ENCODE measurements around the gene SIRT1. TPM values are rescaled to one million over a fixed set of nuclear protein-coding genes. Genes with fewer than 3 reads are reported as not detected.
A peak's percentile ranks its signal among the peaks of the same experiment; 100 is the strongest.
"Not testable (repeated sequence)": the region's sequence is repeated elsewhere in the genome, so short reads cannot be mapped to it uniquely, and the experiment has no call there.

The SIRT1 gene
- total RNA-seq (10 to 100 TPM; 24.1 to 33.6 (median 27.4) TPM), polyA plus RNA-seq (10 to 100 TPM; 10.3 to 13.2 (median 10.3) TPM)
- long read RNA-seq, donor 1, full-length matches to known transcripts: 2 of 2 reads
- long read RNA-seq, donor 1, partial matches to known transcripts: 0 of 2 reads
- long read RNA-seq, donor 1, other reads (novel, unspliced or antisense): 0 of 2 reads
- long read RNA-seq, donor 2, full-length matches to known transcripts: 3 of 3 reads
- long read RNA-seq, donor 2, partial matches to known transcripts: 0 of 3 reads
- long read RNA-seq, donor 2, other reads (novel, unspliced or antisense): 0 of 3 reads

DNA sequence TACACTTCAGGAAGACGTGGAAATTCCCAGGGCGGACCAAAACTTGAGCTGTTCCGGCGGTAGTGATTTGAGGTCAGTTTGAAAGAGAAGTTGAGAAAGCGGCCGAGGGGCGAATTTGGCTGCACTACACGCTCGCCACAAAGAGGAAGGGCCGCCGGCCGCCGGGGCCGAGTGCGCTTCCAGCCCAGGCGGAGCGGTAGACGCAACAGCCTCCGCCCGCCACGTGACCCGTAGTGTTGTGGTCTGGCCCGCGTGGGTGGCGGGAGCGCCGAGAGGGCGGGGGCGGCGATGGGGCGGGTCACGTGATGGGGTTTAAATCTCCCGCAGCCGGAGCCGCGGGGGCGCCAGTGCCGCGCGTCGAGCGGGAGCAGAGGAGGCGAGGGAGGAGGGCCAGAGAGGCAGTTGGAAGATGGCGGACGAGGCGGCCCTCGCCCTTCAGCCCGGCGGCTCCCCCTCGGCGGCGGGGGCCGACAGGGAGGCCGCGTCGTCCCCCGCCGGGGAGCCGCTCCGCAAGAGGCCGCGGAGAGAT lies at the start of gene SIRT1:
Gene SIRT1, plus strand, starts transcription at position 344 of the 529 bp plus-strand sequence. Its CDS starts 66 bp downstream, at position 410.
- Histone ChIP-seq H3K27me3 (replicated peaks in 1 of 7) (no peaks in the 10 kb centered on the region), H3K4me3 (peak within 1 kb of the TSS; percentile 47 to 86 (median 78)), H3K4me1 (peaks cover 7 to 51% (median 34%) of the 10 kb centered on the region in 6 donors), H3K36me3 (peaks cover 0 to 28% (median 26%) of the 10 kb centered on the region in 6 donors), H3K27ac (peak within 1 kb of the TSS; percentile 90 to 98 (median 96)), H3K9me3 (no peaks in the 10 kb centered on the region)
- 0 to 2% (median 0%) methylated on average over 42 to 62 of the region's 62 CpGs for WGBS, 5 donors
- intact Hi-C loops (cut with DNase I; ENCODE audit: low total_unique reads): no loop called here
- DNase-seq: peak; percentile 99
- TF ChIP-seq POLR2AphosphoS5 (IDR thresholded peaks at IDR 0.05): peak; percentile 99 to 100 (median 99)
- TF ChIP-seq, protein P1, sequence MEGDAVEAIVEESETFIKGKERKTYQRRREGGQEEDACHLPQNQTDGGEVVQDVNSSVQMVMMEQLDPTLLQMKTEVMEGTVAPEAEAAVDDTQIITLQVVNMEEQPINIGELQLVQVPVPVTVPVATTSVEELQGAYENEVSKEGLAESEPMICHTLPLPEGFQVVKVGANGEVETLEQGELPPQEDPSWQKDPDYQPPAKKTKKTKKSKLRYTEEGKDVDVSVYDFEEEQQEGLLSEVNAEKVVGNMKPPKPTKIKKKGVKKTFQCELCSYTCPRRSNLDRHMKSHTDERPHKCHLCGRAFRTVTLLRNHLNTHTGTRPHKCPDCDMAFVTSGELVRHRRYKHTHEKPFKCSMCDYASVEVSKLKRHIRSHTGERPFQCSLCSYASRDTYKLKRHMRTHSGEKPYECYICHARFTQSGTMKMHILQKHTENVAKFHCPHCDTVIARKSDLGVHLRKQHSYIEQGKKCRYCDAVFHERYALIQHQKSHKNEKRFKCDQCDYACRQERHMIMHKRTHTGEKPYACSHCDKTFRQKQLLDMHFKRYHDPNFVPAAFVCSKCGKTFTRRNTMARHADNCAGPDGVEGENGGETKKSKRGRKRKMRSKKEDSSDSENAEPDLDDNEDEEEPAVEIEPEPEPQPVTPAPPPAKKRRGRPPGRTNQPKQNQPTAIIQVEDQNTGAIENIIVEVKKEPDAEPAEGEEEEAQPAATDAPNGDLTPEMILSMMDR (IDR thresholded peaks at IDR 0.05 in 8 of 11, conservative IDR thresholded peaks at IDR 0.05 in 3 of 11): peak in 3 of 11 experiments; percentile 7 to 43 (median 34)
- peak; percentile 77 to 90 (median 89) for TF ChIP-seq POLR2A (IDR thresholded peaks at IDR 0.05)

DNA sequence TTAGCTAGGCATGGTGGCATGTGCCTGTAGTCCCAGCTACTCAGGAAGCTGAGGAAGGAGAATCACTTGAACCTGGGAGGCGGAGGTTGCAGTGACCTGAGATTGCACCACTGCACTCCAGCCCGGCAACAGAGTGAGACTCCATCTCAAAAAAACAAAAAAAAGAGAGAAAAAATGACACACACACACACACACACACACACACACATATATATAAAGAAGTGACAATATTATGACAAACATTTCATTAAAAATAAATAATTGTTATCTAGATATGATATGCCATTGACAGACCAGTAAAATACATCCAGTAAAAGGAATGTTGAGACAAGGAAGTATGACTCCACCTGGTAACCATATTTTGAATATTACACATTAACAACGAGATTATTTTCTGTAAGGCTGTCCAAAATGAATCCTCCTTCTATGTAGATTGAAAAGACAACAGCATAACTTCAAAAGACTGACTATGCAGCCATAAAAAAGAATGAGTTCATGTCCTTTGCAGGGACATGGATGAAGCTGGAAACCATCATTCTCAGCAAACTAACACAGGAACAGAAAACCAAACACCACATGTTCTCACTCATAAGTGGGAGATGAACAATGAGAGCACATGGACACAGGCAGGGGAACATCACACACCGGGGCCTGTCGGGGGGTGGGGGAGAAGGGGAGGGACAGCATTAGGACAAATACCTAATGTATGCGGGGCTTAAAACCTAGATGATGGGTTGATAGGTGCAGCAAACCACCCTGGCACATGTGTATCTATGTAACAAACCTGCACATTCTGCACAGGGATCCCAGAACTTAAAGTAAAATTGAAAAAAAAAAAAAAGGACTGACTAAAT lies 48.7 kb upstream of the SIRT1 start:
- H3K27ac ChIP-seq; H3K27me3 ChIP-seq (replicated peaks in 1 of 7); H3K4me3 ChIP-seq; H3K9me3 ChIP-seq; intact Hi-C loops (cut with DNase I; ENCODE audit: low total_unique reads); DNase-seq; H3K4me1 ChIP-seq; H3K36me3 ChIP-seq: not testable (repeated sequence)
- WGBS, 5 donors: 60 to 75% (median 68%) methylated on average over 6 of the region's 6 CpGs

DNA sequence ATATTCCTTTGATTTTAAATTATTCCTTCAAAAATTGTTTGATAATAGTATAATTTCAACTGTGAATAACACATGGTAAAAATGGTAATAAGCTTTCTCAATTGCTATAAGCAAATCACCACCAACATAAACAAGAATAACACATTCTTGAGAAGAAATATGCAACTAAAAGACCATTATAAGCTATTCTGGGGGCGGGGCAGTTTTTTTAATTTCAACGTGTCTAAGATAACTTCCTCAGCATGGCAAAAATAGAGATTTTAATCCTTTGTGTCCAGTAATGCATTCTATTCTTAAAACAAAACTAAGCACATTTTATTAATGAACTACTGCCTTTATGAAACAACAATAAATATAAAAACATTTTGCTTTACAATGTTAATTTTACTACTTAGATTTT lies 48.0 kb upstream of the SIRT1 start:
- no peaks in the 10 kb centered on the region for H3K27me3 ChIP-seq (replicated peaks in 1 of 7)
- 40 to 60% (median 55%) methylated on average over 2 of the region's 2 CpGs for WGBS, 5 donors
- H3K9me3 ChIP-seq: peaks cover 0 to 7% (median under 1%) of the 10 kb centered on the region in 8 donors
- H3K27ac ChIP-seq: no peak overlapping the region
- intact Hi-C loops (cut with DNase I; ENCODE audit: low total_unique reads): no loop called here
- no peak overlapping the region for H3K4me3 ChIP-seq
- no peak for TF ChIP-seq POLR2AphosphoS5 (IDR thresholded peaks at IDR 0.05)
- TF ChIP-seq, protein P1 (IDR thresholded peaks at IDR 0.05 in 8 of 11, conservative IDR thresholded peaks at IDR 0.05 in 3 of 11): no peak
- no peak for TF ChIP-seq POLR2A (IDR thresholded peaks at IDR 0.05)
- H3K4me1 ChIP-seq: peaks cover 0 to 4% (median 2%) of the 10 kb centered on the region in 6 donors
- DNase-seq: no peak
- H3K36me3 ChIP-seq: no peaks in the 10 kb centered on the region

DNA sequence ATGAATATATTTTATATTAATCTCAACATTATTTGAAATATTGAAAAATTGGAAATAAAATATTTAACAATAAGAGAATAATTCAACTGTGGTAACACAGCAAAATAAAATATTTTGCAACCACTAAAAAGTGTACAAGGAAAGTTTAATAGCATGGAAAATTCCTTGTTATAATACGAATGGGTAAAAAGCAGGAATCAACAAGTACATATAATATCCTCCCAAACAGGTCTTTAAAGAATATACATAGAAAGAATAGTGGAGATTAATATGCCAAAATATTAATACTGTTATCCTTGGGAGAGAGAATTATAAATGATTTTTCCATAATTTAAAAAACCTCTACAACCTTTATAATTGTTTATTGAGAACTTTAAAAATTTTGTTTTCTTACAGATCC lies 47.5 kb upstream of the SIRT1 start:
- H3K27me3 ChIP-seq (replicated peaks in 1 of 7): no peaks in the 10 kb centered on the region
- TF ChIP-seq, protein P1 (IDR thresholded peaks at IDR 0.05 in 8 of 11, conservative IDR thresholded peaks at IDR 0.05 in 3 of 11): no peak
- no peak for TF ChIP-seq POLR2A (IDR thresholded peaks at IDR 0.05)
- no peak for TF ChIP-seq POLR2AphosphoS5 (IDR thresholded peaks at IDR 0.05)
- H3K9me3 ChIP-seq: peaks cover 0 to 12% (median 4%) of the 10 kb centered on the region in 8 donors
- H3K27ac ChIP-seq: no peak overlapping the region
- H3K4me1 ChIP-seq: peaks cover 0 to 4% (median 2%) of the 10 kb centered on the region in 6 donors
- H3K36me3 ChIP-seq: no peaks in the 10 kb centered on the region
- DNase-seq: no peak
- no peak overlapping the region for H3K4me3 ChIP-seq
- intact Hi-C loops (cut with DNase I; ENCODE audit: low total_unique reads): no loop called here
- WGBS, 5 donors: 79 to 88% (median 83%) methylated on average over 1 of the region's 1 CpG

Measured in spleen (tissue), 13 donors.